HT1080 (cell line): ENCODE measurements around the gene PROSER3. TPM values are rescaled to one million over a fixed set of nuclear protein-coding genes. Genes with fewer than 3 reads are reported as not detected.

Experiments
- DNase-seq: peaks from one replicate; pipeline ENCODE4 v3.0.0-alpha.2; 2015; ENCODE audit warnings: low read depth
- polyA plus RNA-seq, 2 experiments: library from polyadenylated mRNA; depleted of rRNA; stranded (reverse); fragments of >200 nt; gene quantifications; 2 replicates each; pipeline ENCODE4 v1.2.3, GENCODE V29; 2015
- total RNA-seq: library from RNA; depleted of rRNA; stranded (reverse); fragments of >200 nt; shearing (Covaris generic); gene quantifications from 2 replicates; pipeline ENCODE4 v1.2.3, GENCODE V29; 2014; rRNA removed

Gene PROSER3
- 8.6 and 10.8 TPM in 2 replicates for total RNA-seq
- polyA plus RNA-seq (2015; cell fraction: cytosol; rRNA removed), result 23.9 and 28.3 TPM in 2 replicates
- 52.4 and 65.0 TPM in 2 replicates for polyA plus RNA-seq (2015; cell fraction: nucleus; rRNA removed)

- peak; percentile 99 for DNase-seq
These were observed at the start of gene PROSER3 for GRCh38 chr19:35757749-35758608. Gene PROSER3 (plus strand): TSS chr19:35758176. CDS start chr19:35758216, 40 bp downstream.

GRCh38 chr19:35708391-35708790 is 49.6 kb upstream of the PROSER3 start:
- DNase-seq, result no peak

GRCh38 chr19:35710784-35711723 is 46.9 kb upstream of the PROSER3 start:
- no peak for DNase-seq

- no peak for DNase-seq
These were observed 45.1 kb upstream of the PROSER3 start for GRCh38 chr19:35712567-35713505.

GRCh38 chr19:35713506-35713850 is 44.5 kb upstream of the PROSER3 start:
- no peak for DNase-seq

GRCh38 chr19:35713904-35714495 is 44.0 kb upstream of the PROSER3 start:
- no peak for DNase-seq

- DNase-seq, result no peak
These were observed 43.2 kb upstream of the PROSER3 start for GRCh38 chr19:35714601-35715354.

- DNase-seq, result no peak
These were observed 42.6 kb upstream of the PROSER3 start for GRCh38 chr19:35715355-35715809.

- no peak for DNase-seq
These were observed 41.8 kb upstream of the PROSER3 start for GRCh38 chr19:35715981-35716800.

GRCh38 chr19:35716801-35717664 is 40.9 kb upstream of the PROSER3 start:
- peak; percentile 87 for DNase-seq

- peak; percentile 97 for DNase-seq
These were observed 40.2 kb upstream of the PROSER3 start, which contains the start of gene KMT2B for GRCh38 chr19:35717665-35718344. Gene KMT2B (plus strand): TSS chr19:35718003. CDS start chr19:35718019, 16 bp downstream.

GRCh38 chr19:35718345-35719041 is 39.5 kb upstream of the PROSER3 start:
- DNase-seq, result no peak

- no peak for DNase-seq
These were observed 38.4 kb upstream of the PROSER3 start for GRCh38 chr19:35719402-35720162.

GRCh38 chr19:35720163-35720524 is 37.8 kb upstream of the PROSER3 start:
- no peak for DNase-seq

- DNase-seq, result no peak
These were observed 37.3 kb upstream of the PROSER3 start for GRCh38 chr19:35720648-35721047.

GRCh38 chr19:35721374-35721773 is 36.6 kb upstream of the PROSER3 start:
- DNase-seq, result no peak
